Measurements from ENCODE around the gene OR2AG1.
"Not testable (repeated sequence)": the region's sequence is repeated elsewhere in the genome, so short reads cannot be mapped to it uniquely, and the experiment has no call there.

Gene OR2AG1

DNA sequence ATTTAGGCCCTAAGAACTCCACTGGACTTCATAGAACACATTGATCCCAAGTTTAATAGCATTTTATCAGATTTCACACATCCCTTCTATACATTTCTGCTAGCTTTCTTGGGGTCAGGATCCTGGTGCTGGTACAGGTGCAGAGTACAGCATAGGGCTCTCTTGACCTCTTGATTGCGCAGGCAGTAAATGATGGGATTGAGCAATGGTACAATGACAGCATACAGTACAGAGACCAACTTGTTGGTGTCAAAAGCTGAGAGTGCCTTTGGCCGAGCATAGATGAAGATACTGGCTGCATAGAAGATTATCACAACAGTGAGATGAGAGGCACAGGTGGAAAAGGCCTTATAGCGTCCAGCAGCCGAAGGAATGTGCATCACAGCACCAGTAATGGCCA lies 11.8 kb downstream of the OR2AG1 start:
- DNase-seq (ENCODE audit: low read depth), result no peak

DNA sequence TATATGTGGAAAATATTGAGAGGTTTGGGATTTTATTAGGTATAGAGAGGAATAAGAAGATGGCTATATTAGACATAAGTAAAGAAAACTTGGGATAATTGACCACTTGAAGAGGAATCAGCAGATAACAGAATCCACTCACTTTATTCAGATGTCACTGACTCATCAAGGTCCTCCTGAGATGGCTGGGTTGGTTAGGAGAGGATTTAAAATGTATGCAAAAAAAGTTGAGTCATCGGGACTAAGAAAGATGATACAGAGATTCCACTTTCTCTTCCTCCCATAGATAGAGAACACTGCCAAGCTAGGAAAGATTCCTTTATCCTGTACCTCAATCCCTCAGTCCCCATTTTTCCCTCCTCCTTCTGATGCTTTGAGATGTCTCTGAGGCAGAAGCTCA lies 16.6 kb downstream of the OR2AG1 start, which contains the start of gene OR6A2:
Gene OR6A2 (minus strand): TSS at position 288 of the 400 bp plus-strand sequence. CDS start 3,981 bp downstream, outside the sequence.
- DNase-seq (ENCODE audit: low read depth), result no peak

DNA sequence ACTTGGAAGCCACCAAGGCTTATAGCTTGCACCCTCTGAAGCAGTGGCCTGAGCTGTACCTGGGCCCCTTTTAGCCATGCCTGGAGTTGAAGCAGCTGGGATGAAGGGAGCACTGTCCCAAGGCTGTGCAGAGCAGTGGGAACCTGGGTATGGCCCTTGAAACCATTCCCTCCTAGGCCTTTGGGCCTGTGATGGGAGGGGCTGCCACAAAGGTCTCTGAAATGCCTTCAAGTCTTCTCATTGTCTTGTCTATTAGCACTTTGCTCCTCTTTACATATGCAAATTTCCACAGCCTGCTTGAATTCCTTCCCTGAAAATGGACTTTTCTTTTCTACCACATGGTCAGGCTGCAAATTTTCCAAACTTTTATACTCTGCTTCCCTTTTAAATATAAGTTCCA lies 18.3 kb downstream of the OR2AG1 start:
- DNase-seq (ENCODE audit: low read depth), result not testable (repeated sequence)

DNA sequence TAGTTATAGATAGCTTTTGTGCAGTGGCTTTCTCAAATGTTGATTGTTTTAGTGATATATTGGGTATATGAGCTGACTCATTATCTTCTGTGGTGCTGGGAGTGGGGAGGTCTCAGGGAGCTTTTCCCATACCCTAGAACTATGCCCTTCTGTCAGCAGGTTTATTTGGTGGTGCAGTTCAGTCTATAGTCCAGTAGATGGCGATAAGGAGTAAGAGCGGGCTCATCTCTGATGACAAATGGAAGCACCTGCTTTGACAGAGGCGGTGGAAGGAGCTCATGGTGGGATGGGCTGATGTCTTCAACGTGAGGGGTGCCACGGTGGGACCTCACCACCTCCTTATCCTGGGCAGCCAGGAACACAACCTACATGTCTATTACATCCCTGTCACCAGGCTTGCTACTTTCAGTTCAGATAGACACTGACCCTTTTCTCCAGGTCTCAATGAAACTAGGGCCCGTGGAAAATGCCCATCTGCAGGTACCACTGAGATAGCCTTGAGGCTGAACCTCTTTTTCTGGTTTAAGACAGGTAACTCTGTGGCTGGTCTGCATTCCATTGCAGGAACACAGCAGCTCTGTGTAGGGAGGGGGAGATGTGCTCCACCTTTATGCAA lies 29.7 kb downstream of the OR2AG1 start:
- DNase-seq (ENCODE audit: low read depth), result no peak

DNA sequence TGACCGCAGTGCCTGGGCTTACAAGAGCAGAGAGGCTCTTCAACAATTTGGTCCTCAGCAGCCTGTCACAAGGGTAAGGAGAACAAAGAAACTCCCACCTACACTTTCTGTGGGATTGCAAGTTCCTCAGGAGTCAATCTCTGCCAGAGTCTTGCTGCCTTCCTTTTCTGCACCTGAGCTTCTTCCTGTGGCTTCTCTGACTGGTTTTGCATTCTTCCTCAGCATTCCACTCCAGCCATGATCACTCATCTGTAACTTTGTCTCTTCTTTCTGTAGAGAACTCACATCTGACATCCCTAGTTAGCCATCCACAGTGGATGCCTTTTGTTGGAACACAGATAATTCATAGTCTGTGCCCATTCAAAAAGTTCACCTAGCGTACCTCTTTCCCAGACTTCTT lies 30.8 kb downstream of the OR2AG1 start:
- no peak for DNase-seq (ENCODE audit: low read depth)

DNA sequence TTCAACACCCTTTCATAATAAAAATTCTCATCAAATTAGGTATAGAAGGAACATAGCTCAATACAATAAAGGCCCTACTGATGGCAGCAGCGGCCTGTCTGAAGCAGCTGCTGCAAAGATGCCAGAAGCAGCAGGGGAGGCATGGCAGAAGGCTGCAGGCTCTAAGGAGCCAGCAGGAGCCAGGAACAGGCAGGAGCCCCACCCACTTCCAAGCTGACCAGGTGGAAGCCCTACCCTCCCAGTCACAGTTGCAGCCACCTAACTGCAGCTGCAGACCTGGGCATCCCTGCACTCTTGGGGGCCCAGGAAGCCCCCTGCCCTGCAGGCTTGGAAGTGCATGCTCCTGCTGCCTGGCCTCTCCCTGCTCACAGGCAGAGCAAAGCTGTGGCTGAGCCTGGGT lies 34.9 kb downstream of the OR2AG1 start:
- DNase-seq (ENCODE audit: low read depth), result no peak

DNA sequence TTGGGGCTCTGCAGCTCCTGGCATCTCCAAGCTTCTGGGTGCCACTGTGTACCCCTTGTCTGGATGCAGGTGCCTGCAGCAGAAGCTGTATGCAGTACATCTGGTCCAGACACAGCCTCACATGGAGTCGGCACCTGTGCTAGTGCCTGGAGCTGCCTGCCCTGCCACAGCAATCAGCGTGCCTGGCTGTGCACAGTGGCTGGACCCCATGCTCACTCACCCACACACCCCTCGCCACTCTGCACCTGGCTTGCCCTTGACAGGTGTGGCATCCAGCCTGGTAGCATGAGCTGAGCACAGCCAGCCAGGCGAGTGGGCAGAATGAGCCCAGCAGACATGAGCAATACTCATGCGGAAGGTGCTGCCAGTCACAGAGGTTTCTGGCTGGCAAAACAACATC lies 36.1 kb downstream of the OR2AG1 start:
- no peak for DNase-seq (ENCODE audit: low read depth)

DNA sequence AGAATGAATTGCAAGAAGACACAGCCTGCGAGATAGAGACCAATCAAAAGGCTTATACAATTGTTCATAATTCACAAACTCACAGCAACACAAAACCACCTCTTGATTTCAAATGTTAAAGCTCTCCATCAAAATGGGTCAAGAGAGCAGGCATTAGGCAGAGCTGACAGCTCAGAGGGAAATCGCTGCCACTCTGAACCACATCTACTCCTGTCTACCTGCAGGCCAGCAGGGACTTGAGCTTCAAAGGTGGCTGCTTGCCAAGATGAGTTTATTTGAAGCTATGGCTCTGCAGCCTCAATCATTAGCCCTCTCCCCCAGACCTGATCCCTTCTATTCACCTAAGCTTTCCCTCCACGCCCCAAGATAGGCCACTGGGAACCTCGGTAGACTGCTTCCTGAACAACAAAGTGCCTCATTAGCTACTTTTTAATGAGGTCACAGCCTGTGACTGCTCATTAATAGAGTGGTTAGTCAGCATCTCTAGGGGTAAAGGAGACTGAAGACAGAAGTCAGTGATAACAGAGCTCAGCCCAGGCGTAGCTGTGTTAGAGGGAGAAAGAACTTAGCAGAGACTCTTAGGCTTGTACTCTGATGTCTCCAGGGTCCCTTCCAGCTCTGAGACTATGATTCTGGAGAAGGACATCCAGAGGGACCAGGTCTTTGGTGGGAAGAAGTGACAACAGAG lies 41.5 kb downstream of the OR2AG1 start:
- no peak for DNase-seq (ENCODE audit: low read depth)

DNA sequence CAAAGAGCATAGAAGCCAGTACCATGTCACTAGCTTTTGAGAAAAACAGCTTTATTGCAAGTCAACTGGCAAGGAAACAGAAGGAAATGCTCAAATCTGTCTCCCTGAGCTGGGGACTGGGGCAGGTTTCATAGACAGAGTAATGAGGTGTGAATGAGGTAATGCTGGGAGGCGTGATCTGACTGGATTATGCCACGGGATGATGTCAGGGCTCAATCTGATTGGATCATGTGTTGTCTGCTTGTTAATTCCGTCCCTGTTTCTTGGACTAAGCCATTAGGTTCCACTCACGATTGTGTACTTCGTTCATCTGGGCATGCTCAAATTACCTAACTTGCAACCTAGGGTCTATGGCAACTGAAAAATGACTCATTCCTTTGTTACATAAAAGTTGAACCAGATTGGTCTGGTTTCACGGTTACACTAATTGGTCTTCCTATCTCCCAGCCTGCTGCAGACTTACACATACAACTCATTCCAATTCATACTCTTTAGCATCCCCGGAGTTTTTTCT lies 42.5 kb downstream of the OR2AG1 start:
- no peak for DNase-seq (ENCODE audit: low read depth)

DNA sequence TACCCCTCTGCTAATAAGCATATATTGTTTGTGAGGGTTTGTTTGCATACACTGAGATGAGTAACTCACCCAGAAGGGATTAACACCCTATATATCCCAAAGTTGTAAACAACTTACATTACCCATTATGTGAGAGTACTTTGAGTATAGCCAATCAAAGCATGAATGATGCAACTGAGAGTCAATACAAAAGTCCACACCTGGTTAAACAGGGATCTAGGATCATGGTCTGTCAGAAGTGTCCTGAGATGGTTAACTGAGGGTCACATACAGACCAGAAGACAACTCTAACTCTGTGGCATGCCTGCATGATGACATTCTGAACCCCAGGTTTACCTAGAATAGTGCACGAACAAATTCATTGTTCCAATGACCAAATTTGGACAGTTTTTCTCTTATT lies 45.3 kb downstream of the OR2AG1 start:
- DNase-seq (ENCODE audit: low read depth), result no peak

DNA sequence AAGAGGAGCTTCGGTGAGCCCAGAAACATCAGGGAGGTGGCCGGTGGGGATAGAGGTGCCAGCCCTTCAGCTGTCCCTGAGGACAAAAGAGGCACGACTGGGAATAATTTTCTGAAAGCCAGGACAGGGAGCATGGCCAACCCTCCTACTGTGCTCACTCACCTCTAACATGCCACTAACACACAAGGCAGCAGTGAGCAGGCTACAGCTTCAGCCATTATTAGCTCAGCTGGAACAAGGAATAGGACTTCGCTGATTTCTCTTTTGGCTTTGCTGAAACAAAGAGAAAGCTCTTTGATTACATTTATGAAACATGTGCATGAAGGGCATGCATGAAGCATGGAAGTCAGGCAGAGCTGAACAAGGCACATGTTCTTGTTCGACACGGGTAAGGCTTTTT lies 50.5 kb downstream of the OR2AG1 start:
- no peak for DNase-seq (ENCODE audit: low read depth)

DNA sequence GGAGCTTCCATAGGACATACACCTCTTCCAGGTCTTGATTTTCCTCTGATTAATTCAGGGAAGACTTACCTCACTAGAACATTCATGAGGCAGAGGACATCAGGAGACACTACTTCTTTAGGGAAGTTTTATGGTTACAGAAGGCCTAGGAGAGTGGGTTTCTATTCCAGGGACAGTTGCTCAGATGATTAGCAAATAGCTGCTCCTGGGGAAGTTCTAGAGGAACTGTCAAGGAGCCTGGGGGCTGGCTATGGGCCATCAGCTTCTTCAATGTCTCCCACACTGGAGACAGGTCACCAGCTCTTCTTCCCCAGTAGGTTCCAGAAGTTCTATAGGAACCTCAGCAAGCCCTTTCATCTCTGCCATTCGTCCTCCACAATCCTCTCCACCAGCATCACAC lies 51.2 kb downstream of the OR2AG1 start:
- no peak for DNase-seq (ENCODE audit: low read depth)

All from activated T-helper 9 cell treated with anti-CD3 and anti-CD28 coated beads, Interleukin-2, amount 50 U/mL, for 16 hours (primary cell).